DND-41 (cell line): ENCODE measurements around the gene RPS15A.
"Not testable (repeated sequence)": the region's sequence is repeated elsewhere in the genome, so short reads cannot be mapped to it uniquely, and the experiment has no call there.

Source experiments
- EZH2 ChIP-seq: IDR thresholded peaks from 3 replicates; pipeline ENCODE4 v1.6.1; 2012; ENCODE audit warnings: borderline replicate concordance, low read depth, mild to moderate bottlenecking, moderate library complexity, low read length, inconsistent platforms; ENCODE audit not compliant: severe bottlenecking
- TF ChIP-seq, protein P1 (sequence below): IDR thresholded peaks from 2 replicates; pipeline ENCODE4 v1.5.1; 2012; ENCODE audit warnings: borderline replicate concordance, low read length, moderate library complexity, mild to moderate bottlenecking; ENCODE audit not compliant: poor library complexity, severe bottlenecking; ENCODE audit errors: extremely low read depth

DNA sequence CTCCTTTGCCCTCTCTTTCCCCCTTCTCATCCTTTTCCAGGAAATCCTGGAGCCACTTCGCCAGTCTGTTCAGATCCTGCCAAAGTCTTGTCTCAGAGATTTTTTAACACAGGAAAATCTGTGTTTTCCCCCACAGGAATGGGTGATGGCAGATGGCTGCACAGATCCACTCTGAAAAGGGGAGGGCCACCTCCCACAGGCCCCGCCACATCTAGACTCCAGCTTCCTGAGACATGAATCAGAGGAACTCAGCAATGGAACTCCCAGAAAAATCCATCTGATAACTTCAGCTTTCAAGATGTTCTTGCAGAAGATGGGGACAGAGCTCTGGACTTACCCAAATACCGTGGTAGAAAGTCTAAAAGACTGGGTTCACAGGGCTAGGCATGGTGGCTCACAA is 50.1 kb downstream of the RPS15A start:
- TF ChIP-seq, protein P1, sequence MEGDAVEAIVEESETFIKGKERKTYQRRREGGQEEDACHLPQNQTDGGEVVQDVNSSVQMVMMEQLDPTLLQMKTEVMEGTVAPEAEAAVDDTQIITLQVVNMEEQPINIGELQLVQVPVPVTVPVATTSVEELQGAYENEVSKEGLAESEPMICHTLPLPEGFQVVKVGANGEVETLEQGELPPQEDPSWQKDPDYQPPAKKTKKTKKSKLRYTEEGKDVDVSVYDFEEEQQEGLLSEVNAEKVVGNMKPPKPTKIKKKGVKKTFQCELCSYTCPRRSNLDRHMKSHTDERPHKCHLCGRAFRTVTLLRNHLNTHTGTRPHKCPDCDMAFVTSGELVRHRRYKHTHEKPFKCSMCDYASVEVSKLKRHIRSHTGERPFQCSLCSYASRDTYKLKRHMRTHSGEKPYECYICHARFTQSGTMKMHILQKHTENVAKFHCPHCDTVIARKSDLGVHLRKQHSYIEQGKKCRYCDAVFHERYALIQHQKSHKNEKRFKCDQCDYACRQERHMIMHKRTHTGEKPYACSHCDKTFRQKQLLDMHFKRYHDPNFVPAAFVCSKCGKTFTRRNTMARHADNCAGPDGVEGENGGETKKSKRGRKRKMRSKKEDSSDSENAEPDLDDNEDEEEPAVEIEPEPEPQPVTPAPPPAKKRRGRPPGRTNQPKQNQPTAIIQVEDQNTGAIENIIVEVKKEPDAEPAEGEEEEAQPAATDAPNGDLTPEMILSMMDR = not testable (repeated sequence)
- TF ChIP-seq EZH2 = not testable (repeated sequence)
